A549 treated with dexamethasone at 1 μM for 4 hours (cell line): ENCODE results near the gene GALC. TPM values are rescaled to one million over a fixed set of nuclear protein-coding genes. Genes with fewer than 3 reads are reported as not detected.

Source experiments
- total RNA-seq: library from RNA; stranded (reverse); fragments of 200-300 nt; extraction: Qiagen RNA extraction; gene quantifications from 5 replicates; pipeline ENCODE4 v1.2.3, GENCODE V29; 2022

GALC gene
- total RNA-seq, result 9.9 to 14.2 TPM (median 12.2 TPM) in 5 replicates

GRCh38 chr14:87992718-87993628 lies at the start of gene GALC:
Gene GALC, minus strand, starts transcription at chr14:87993182. Its CDS starts 18 bp downstream, at chr14:87993164.

DNA sequence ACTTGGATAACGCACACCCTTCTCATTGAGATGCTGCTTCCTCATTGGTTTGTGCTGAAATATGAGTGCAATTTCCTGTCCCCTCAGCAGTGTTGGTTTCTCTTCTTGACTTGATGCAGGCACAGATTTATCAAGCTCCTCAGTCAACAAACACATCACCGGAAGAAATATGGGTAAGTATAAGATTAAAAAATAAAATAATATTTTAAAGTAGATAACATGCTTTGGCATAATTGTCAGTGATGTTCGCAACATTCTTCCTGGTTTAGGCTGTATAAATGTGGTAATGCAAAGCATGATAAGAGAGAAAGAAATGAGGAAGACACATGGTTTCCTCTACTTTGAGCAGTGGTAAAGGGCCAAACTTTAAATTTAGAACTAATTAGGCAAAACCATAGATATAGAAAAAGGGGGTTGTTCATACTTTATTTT lies 12.1 kb upstream of the GALC start, which contains the start of gene GPR65:
TSS of gene GPR65 (plus strand) at position 86 of the 432 bp plus-strand sequence. CDS start 5,713 bp downstream, outside the sequence.

Other genes starting within 250 kb of the GALC start
- gene GPR65, start 12.0 kb upstream of the GALC start, total RNA-seq, result not detected in 5 replicates